PFSK-1 (cell line): ENCODE results near the gene TNS3.

Source experiments
- POLR2AphosphoS5 ChIP-seq: IDR thresholded peaks from 2 replicates; pipeline ENCODE4 v1.6.1; 2012; ENCODE audit warnings: low read depth, mild to moderate bottlenecking, control low read depth, low read length, moderate library complexity
- REST ChIP-seq, 2 experiments: IDR thresholded peaks; 2 replicates each; pipeline versions ENCODE4 v1.6.1 to v1.8.0; 2011 to 2012; ENCODE audit warnings: low read depth in 2 of 2, low read length in 2 of 2, control low read depth in 1 of 2, inconsistent platforms in 1 of 2, mild to moderate bottlenecking in 1 of 2, moderate library complexity in 1 of 2; ENCODE audit not compliant: insufficient read depth in 1 of 2
- SIN3A ChIP-seq: IDR thresholded peaks from 2 replicates; pipeline ENCODE4 v1.6.1; 2012; ENCODE audit warnings: mild to moderate bottlenecking, low read length, moderate library complexity, borderline replicate concordance; ENCODE audit not compliant: insufficient read depth
- TAF1 ChIP-seq: IDR thresholded peaks from 2 replicates; pipeline ENCODE4 v1.6.1; 2012; ENCODE audit warnings: low read length, control low read depth, borderline replicate concordance; ENCODE audit not compliant: insufficient read depth

GRCh38 chr7:47513741-47514241 lies 68.1 kb downstream of the TNS3 start:
- TF ChIP-seq POLR2AphosphoS5: no peak
- no peak for TF ChIP-seq TAF1
- TF ChIP-seq SIN3A: no peak
- TF ChIP-seq REST (IDR thresholded peaks at IDR 0.05; ENCODE audit: insufficient read depth in 1 of 2, low read depth in 2 of 2, low read length in 2 of 2): no peak
